HEK293 (cell line): ENCODE measurements around the gene LCN12.

Experiments
- CTCF ChIA-PET: fragments of 350-600 bp; formaldehyde crosslinking; extraction: SDS; loops from one replicate; lab custom pipeline; 2021; ENCODE audit warnings: antibody characterized with exemption; lab: Yijun Ruan, JAX
- POLR2A ChIA-PET: fragments of 300-600 bp; formaldehyde crosslinking; extraction: SDS; loops from one replicate; lab custom pipeline; 2020; ENCODE audit warnings: antibody characterized with exemption, inconsistent platforms; lab: Yijun Ruan, JAX
- H3K27ac ChIP-seq: fragments of 200-500 bp; sonication (Bioruptor generic); 2 replicates; pipeline ENCODE4 v1.5.1; 2014; ENCODE audit warnings: low read depth, low read length, control low read depth, inconsistent platforms; ENCODE audit errors: extremely low read depth
- H3K36me3 ChIP-seq, 2 experiments: fragments of 200-500 bp in 1 of 2; sonication (Bioruptor generic) in 1 of 2; 1 replicate in 1 of 2; 2 replicates in 1 of 2; pipeline ENCODE4 v1.5.1; 2014 to 2017; ENCODE audit warnings: inconsistent platforms in 2 of 2, low read length in 2 of 2; ENCODE audit not compliant: control insufficient read depth in 2 of 2, insufficient read depth in 1 of 2
- H3K4me1 ChIP-seq: fragments of 200-500 bp; sonication (Bioruptor generic); 2 replicates; pipeline ENCODE4 v1.5.1; 2014; ENCODE audit warnings: mild to moderate bottlenecking, low read length, inconsistent platforms; ENCODE audit not compliant: control insufficient read depth, insufficient read depth
- H3K4me3 ChIP-seq: 2 replicates; pipeline ENCODE4 v1.5.1; 2011; ENCODE audit warnings: low read depth, mild to moderate bottlenecking, control low read depth, low read length, moderate library complexity
- H3K9me3 ChIP-seq: fragments of 200-500 bp; sonication (Bioruptor generic); 2 replicates; pipeline ENCODE4 v1.5.1; 2014; ENCODE audit warnings: low read depth, low read length, inconsistent platforms; ENCODE audit not compliant: control insufficient read depth, insufficient read depth
- GFI1B ChIP-seq: fragments of 450-650 bp; formaldehyde crosslinking; IDR thresholded peaks from 2 replicates; pipeline ENCODE4 v1.5.1; 2016; ENCODE audit warnings: missing biosample characterization, missing genetic modification characterization
- GLIS1 ChIP-seq: fragments of 450-650 bp; formaldehyde crosslinking; IDR thresholded peaks from 2 replicates; pipeline ENCODE4 v1.5.1; 2016; ENCODE audit warnings: missing biosample characterization, missing genetic modification characterization
- HIC1 ChIP-seq: fragments of 450-650 bp; formaldehyde crosslinking; IDR thresholded peaks from 2 replicates; pipeline ENCODE4 v1.5.1; 2016; ENCODE audit warnings: missing biosample characterization, missing genetic modification characterization
- KLF16 ChIP-seq: fragments of 450-650 bp; formaldehyde crosslinking; IDR thresholded peaks from 2 replicates; pipeline ENCODE4 v1.5.1; 2017; ENCODE audit warnings: missing biosample characterization, missing genetic modification characterization
- KLF9 ChIP-seq: fragments of 450-650 bp; formaldehyde crosslinking; IDR thresholded peaks from 2 replicates; pipeline ENCODE4 v1.5.1; 2016; ENCODE audit warnings: missing biosample characterization, missing genetic modification characterization, low read depth
- SALL2 ChIP-seq: fragments of 450-650 bp; formaldehyde crosslinking; IDR thresholded peaks from 2 replicates; pipeline ENCODE4 v1.5.0; 2017; ENCODE audit warnings: missing biosample characterization, mild to moderate bottlenecking, missing genetic modification characterization, borderline replicate concordance
- SCRT1 ChIP-seq: fragments of 450-650 bp; formaldehyde crosslinking; IDR thresholded peaks from 2 replicates; pipeline ENCODE4 v1.5.1; 2016; ENCODE audit warnings: missing biosample characterization, missing genetic modification characterization, borderline replicate concordance
- SCRT2 ChIP-seq: fragments of 450-650 bp; formaldehyde crosslinking; IDR thresholded peaks from 2 replicates; pipeline ENCODE4 v1.5.1; 2016; ENCODE audit warnings: missing biosample characterization, missing genetic modification characterization
- SP2 ChIP-seq: fragments of 450-650 bp; formaldehyde crosslinking; IDR thresholded peaks from 2 replicates; pipeline ENCODE4 v1.5.1; 2016; ENCODE audit warnings: missing biosample characterization, missing genetic modification characterization
- WT1 ChIP-seq: fragments of 450-650 bp; formaldehyde crosslinking; IDR thresholded peaks from 2 replicates; pipeline ENCODE4 v1.5.1; 2016; ENCODE audit warnings: missing biosample characterization, missing genetic modification characterization
- ZBTB48 ChIP-seq: fragments of 450-650 bp; formaldehyde crosslinking; IDR thresholded peaks from 2 replicates; pipeline ENCODE4 v1.5.1; 2016; ENCODE audit warnings: missing biosample characterization, missing genetic modification characterization
- ZNF112 ChIP-seq: fragments of 450-650 bp; formaldehyde crosslinking; IDR thresholded peaks from 2 replicates; pipeline ENCODE4 v1.5.0; 2017; ENCODE audit warnings: missing biosample characterization, missing genetic modification characterization
- ZNF132 ChIP-seq: fragments of 450-650 bp; formaldehyde crosslinking; IDR thresholded peaks from 2 replicates; pipeline ENCODE4 v1.5.1; 2017; ENCODE audit warnings: missing biosample characterization, missing genetic modification characterization, borderline replicate concordance
- ZNF184 ChIP-seq: fragments of 450-650 bp; IDR thresholded peaks from 2 replicates; pipeline ENCODE4 v1.5.1; 2018; ENCODE audit warnings: missing biosample characterization, mild to moderate bottlenecking, missing genetic modification characterization
- ZNF19 ChIP-seq: fragments of 450-650 bp; formaldehyde crosslinking; IDR thresholded peaks from 2 replicates; pipeline ENCODE4; 2016; ENCODE audit warnings: missing biosample characterization, missing genetic modification characterization, low read depth
- ZNF2 ChIP-seq: fragments of 450-650 bp; formaldehyde crosslinking; IDR thresholded peaks from 2 replicates; pipeline ENCODE4 v1.5.1; 2016; ENCODE audit warnings: missing biosample characterization, missing genetic modification characterization
- ZNF23 ChIP-seq: fragments of 450-650 bp; formaldehyde crosslinking; IDR thresholded peaks from 2 replicates; pipeline ENCODE4 v1.5.1; 2016; ENCODE audit warnings: missing biosample characterization, missing genetic modification characterization, borderline replicate concordance
- ZNF26 ChIP-seq: fragments of 450-650 bp; formaldehyde crosslinking; IDR thresholded peaks from 2 replicates; pipeline ENCODE4 v1.5.1; 2016; ENCODE audit warnings: missing biosample characterization, missing genetic modification characterization
- ZNF423 ChIP-seq: fragments of 450-650 bp; formaldehyde crosslinking; IDR thresholded peaks from 2 replicates; pipeline ENCODE4 v1.5.1; 2016; ENCODE audit warnings: missing biosample characterization, missing genetic modification characterization
- ZNF501 ChIP-seq: fragments of 450-650 bp; formaldehyde crosslinking; IDR thresholded peaks from 2 replicates; pipeline ENCODE4 v1.5.1; 2016; ENCODE audit warnings: missing biosample characterization, missing genetic modification characterization
- ZNF521 ChIP-seq: fragments of 450-650 bp; formaldehyde crosslinking; IDR thresholded peaks from 2 replicates; pipeline ENCODE4 v1.5.1; 2017; ENCODE audit warnings: missing biosample characterization, mild to moderate bottlenecking, missing genetic modification characterization
- ZNF560 ChIP-seq: fragments of 450-650 bp; formaldehyde crosslinking; IDR thresholded peaks from 2 replicates; pipeline ENCODE4 v1.5.1; 2017; ENCODE audit warnings: missing biosample characterization, missing genetic modification characterization, borderline replicate concordance
- ZNF670 ChIP-seq: fragments of 450-650 bp; formaldehyde crosslinking; IDR thresholded peaks from 2 replicates; pipeline ENCODE4 v1.5.1; 2016; ENCODE audit warnings: missing biosample characterization, missing genetic modification characterization, low read depth
- ZNF768 ChIP-seq: fragments of 450-650 bp; formaldehyde crosslinking; IDR thresholded peaks from 2 replicates; pipeline ENCODE4 v1.5.1; 2018; ENCODE audit warnings: missing biosample characterization, mild to moderate bottlenecking, missing genetic modification characterization
- TF ChIP-seq, protein P1 (sequence below): fragments of 450-650 bp; formaldehyde crosslinking; IDR thresholded peaks from 2 replicates; pipeline ENCODE4 v1.5.1; 2016; ENCODE audit warnings: missing biosample characterization, missing genetic modification characterization
- TF ChIP-seq, protein P2 (sequence below): fragments of 450-650 bp; formaldehyde crosslinking; IDR thresholded peaks from 2 replicates; pipeline ENCODE4 v1.5.1; 2016; ENCODE audit warnings: missing biosample characterization, missing genetic modification characterization

Gene LCN12

DNA sequence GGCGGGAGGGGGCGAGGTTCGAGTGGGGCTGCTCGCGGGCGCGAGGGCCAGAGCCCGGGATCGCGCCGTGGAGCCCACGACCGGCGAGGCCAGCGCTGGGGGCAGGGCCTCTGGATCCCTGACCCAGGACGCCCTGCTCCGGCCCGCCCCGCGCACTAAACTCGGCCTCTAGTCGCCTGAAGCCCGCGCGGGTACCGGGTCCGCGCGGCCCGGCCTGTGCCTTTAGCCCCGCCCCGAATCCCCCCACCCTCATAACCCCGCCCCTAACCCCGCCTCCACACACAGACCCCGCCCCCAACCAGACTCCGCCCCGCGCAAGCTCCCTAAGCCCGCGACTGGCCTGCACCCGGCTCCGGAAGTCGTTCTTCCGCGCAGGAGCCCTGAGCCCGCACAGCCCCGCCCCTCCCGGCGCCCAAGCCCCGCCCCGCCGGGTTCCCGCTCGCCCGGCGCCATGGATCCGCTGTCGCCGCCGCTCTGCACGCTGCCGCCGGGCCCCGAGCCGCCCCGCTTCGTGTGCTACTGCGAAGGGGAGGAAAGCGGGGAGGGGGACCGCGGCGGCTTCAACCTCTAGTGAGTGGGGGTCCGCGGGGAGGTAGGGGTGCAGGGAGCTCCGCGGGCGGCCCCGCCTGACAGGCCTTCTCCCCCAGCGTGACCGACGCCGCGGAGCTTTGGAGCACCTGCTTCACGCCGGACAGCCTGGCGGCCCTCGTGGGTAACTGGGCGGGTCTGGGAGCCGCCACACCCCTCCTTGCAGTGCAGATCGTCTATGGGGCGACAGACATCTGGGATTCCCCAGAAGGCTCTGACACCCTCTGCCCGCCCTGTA lies 40.1 kb downstream of the LCN12 start, which contains the start of gene PAXX:
TSS of gene PAXX (plus strand) at position 430 of the 826 bp plus-strand sequence. CDS start at position 452, 22 bp downstream.
- ChIA-PET POLR2A (interaction anchor here (0.5 to 2.8 kb wide), 31 partner anchors 10 to 465 kb away, joined by 3 to 25 read pairs (median 4); partner anchors contain the start of genes FBXW5, MAN1B1, PTGDS and SAPCD2), CTCF (interaction anchor here (0.6 to 2.9 kb wide), 13 partner anchors 11 to 295 kb away, joined by 3 to 28 read pairs (median 4); partner anchors contain the start of gene FBXW5)
- Histone ChIP-seq H3K4me3 (peak within 1 kb of the TSS; percentile 72), H3K36me3 (peaks cover 0 to 18% of the 10 kb centered on the region in 2 experiments; a peak in 1 of 3 replicates), H3K4me1 (peaks cover 5% of the 10 kb centered on the region), H3K27ac (peak within 1 kb of the TSS; percentile 83), H3K9me3 (no peaks in the 10 kb centered on the region)
- no peak for TF ChIP-seq ZNF768
- no peak for TF ChIP-seq ZNF521 (tag by site-specific recombination)
- TF ChIP-seq SCRT1: no peak
- TF ChIP-seq, protein P1, sequence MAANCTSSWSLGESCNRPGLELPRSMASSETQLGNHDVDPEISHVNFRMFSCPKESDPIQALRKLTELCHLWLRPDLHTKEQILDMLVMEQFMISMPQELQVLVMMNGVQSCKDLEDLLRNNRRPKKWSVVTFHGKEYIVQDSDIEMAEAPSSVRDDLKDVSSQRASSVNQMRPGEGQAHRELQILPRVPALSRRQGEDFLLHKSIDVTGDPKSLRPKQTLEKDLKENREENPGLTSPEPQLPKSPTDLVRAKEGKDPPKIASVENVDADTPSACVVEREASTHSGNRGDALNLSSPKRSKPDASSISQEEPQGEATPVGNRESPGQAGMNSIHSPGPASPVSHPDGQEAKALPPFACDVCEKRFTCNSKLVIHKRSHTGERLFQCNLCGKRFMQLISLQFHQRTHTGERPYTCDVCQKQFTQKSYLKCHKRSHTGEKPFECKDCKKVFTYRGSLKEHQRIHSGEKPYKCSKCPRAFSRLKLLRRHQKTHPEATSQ (tag by site-specific recombination): peak; percentile 36; the same call in 1 of the 2 replicates
- TF ChIP-seq SCRT2: peak; percentile 22; the same call in 1 of the 2 replicates
- no peak for TF ChIP-seq ZNF423 (tag by site-specific recombination)
- no peak for TF ChIP-seq SALL2
- no peak for TF ChIP-seq ZBTB48
- no peak for TF ChIP-seq HIC1
- TF ChIP-seq GLIS1 (tag by site-specific recombination): peak; percentile 49; the same call in 1 of the 2 replicates
- TF ChIP-seq ZNF560: no peak
- TF ChIP-seq GFI1B (tag by site-specific recombination): no peak
- peak; percentile 93 for TF ChIP-seq KLF16
- no peak for TF ChIP-seq ZNF184 (tag by site-specific recombination)
- TF ChIP-seq ZNF26 (tag by site-specific recombination): no peak
- TF ChIP-seq KLF9 (tag by site-specific recombination): peak; percentile 97
- no peak for TF ChIP-seq ZNF132 (tag by site-specific recombination)
- TF ChIP-seq WT1 (tag by site-specific recombination): peak; percentile 39; the same call in 1 of the 2 replicates
- TF ChIP-seq ZNF501 (tag by site-specific recombination): peak; percentile 78
- TF ChIP-seq SP2 (tag by site-specific recombination): peak; percentile 71
- TF ChIP-seq ZNF670: no peak
- TF ChIP-seq ZNF23: no peak
- TF ChIP-seq, protein P2, sequence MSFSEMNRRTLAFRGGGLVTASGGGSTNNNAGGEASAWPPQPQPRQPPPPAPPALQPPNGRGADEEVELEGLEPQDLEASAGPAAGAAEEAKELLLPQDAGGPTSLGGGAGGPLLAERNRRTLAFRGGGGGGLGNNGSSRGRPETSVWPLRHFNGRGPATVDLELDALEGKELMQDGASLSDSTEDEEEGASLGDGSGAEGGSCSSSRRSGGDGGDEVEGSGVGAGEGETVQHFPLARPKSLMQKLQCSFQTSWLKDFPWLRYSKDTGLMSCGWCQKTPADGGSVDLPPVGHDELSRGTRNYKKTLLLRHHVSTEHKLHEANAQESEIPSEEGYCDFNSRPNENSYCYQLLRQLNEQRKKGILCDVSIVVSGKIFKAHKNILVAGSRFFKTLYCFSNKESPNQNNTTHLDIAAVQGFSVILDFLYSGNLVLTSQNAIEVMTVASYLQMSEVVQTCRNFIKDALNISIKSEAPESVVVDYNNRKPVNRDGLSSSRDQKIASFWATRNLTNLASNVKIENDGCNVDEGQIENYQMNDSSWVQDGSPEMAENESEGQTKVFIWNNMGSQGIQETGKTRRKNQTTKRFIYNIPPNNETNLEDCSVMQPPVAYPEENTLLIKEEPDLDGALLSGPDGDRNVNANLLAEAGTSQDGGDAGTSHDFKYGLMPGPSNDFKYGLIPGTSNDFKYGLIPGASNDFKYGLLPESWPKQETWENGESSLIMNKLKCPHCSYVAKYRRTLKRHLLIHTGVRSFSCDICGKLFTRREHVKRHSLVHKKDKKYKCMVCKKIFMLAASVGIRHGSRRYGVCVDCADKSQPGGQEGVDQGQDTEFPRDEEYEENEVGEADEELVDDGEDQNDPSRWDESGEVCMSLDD (tag by site-specific recombination): 0 out of 2 replicates have a peak, but pooled peaks have one; percentile 34
- peak; percentile 58; the same call in 1 of the 2 replicates for TF ChIP-seq ZNF2
- no peak for TF ChIP-seq ZNF19 (tag by site-specific recombination)
- no peak for TF ChIP-seq ZNF112 (tag by site-specific recombination)
